Glutamatergic neuron (in vitro differentiated cells): ENCODE measurements around the gene EXOC4. TPM values are rescaled to one million over a fixed set of nuclear protein-coding genes. Genes with fewer than 3 reads are reported as not detected.
A peak's percentile ranks its signal among the peaks of the same experiment; 100 is the strongest.

Experiments
- DNase-seq: peaks from one replicate; pipeline ENCODE4 v3.0.0; 2022
- H3K27ac Mint-ChIP-seq: one replicate; pipeline ENCODE4 v1.8.0; 2020; ENCODE audit warnings: mild to moderate bottlenecking, mixed read lengths, inconsistent platforms; ENCODE audit not compliant: unreplicated experiment
- H3K27me3 Mint-ChIP-seq: one replicate; pipeline ENCODE4 v1.8.0; 2020; ENCODE audit warnings: mild to moderate bottlenecking, moderate library complexity, mixed read lengths, inconsistent platforms; ENCODE audit not compliant: unreplicated experiment
- H3K36me3 Mint-ChIP-seq: one replicate; pipeline ENCODE4 v1.8.0; 2020; ENCODE audit warnings: mild to moderate bottlenecking, mixed read lengths, inconsistent platforms; ENCODE audit not compliant: unreplicated experiment
- H3K4me1 Mint-ChIP-seq: one replicate; pipeline ENCODE4 v1.8.0; 2020; ENCODE audit warnings: mild to moderate bottlenecking, low read depth, mixed read lengths, inconsistent platforms; ENCODE audit not compliant: unreplicated experiment
- H3K4me3 Mint-ChIP-seq: one replicate; pipeline ENCODE4 v1.8.0; 2020; ENCODE audit warnings: mild to moderate bottlenecking, mixed read lengths, inconsistent platforms; ENCODE audit not compliant: unreplicated experiment
- H3K9me3 Mint-ChIP-seq: one replicate; pipeline ENCODE4 v1.8.0; 2020; ENCODE audit warnings: mild to moderate bottlenecking, moderate library complexity, mixed read lengths, inconsistent platforms; ENCODE audit not compliant: unreplicated experiment
- total RNA-seq: library from RNA; stranded (reverse); fragmentation: NEBNext Ultra II Directional; extraction: Animal tissue kit (Norgen Biotek cat#: 25700); gene quantifications from one replicate; pipeline ENCODE4 v1.2.1, GENCODE V29; 2021; ENCODE audit not compliant: unreplicated experiment
- TF ChIP-seq, protein P1 (sequence below): fragments of 200-600 bp; sonication (generic); IDR thresholded peaks from one replicate; pipeline ENCODE4 v1.5.0; 2021; ENCODE audit not compliant: partially characterized antibody, unreplicated experiment

The EXOC4 gene
- total RNA-seq, 1 donor from 2014 or later: 73.8 TPM

DNA sequence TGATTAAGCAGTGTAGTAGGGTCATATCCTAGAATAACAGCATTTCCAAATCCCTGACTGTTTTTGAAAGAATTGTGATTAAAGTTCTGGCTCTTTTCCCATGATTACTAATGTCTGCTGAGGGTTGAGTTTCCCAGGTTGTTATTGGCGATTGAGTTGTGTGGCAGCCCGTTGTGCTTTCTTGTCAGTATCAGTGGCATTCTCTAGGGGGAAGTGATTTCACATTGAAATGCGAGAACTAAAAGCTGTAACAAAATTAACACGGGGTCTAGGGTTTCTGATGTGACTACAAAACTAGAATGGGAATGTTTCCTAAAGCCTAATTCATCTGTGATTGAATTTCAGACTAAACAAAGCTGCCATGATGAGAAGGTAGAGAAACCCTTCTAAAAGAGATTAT is 349.4 kb downstream of the EXOC4 start:
- H3K27me3 Mint-ChIP-seq: no peaks in the 10 kb centered on the region
- TF ChIP-seq, protein P1, sequence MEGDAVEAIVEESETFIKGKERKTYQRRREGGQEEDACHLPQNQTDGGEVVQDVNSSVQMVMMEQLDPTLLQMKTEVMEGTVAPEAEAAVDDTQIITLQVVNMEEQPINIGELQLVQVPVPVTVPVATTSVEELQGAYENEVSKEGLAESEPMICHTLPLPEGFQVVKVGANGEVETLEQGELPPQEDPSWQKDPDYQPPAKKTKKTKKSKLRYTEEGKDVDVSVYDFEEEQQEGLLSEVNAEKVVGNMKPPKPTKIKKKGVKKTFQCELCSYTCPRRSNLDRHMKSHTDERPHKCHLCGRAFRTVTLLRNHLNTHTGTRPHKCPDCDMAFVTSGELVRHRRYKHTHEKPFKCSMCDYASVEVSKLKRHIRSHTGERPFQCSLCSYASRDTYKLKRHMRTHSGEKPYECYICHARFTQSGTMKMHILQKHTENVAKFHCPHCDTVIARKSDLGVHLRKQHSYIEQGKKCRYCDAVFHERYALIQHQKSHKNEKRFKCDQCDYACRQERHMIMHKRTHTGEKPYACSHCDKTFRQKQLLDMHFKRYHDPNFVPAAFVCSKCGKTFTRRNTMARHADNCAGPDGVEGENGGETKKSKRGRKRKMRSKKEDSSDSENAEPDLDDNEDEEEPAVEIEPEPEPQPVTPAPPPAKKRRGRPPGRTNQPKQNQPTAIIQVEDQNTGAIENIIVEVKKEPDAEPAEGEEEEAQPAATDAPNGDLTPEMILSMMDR: no peak
- H3K4me1 Mint-ChIP-seq: peaks cover 23% of the 10 kb centered on the region
- DNase-seq: no peak
- H3K36me3 Mint-ChIP-seq: no peaks in the 10 kb centered on the region
- H3K27ac Mint-ChIP-seq: peak overlapping the region; percentile 39
- H3K4me3 Mint-ChIP-seq: no peak overlapping the region
- H3K9me3 Mint-ChIP-seq: no peaks in the 10 kb centered on the region

DNA sequence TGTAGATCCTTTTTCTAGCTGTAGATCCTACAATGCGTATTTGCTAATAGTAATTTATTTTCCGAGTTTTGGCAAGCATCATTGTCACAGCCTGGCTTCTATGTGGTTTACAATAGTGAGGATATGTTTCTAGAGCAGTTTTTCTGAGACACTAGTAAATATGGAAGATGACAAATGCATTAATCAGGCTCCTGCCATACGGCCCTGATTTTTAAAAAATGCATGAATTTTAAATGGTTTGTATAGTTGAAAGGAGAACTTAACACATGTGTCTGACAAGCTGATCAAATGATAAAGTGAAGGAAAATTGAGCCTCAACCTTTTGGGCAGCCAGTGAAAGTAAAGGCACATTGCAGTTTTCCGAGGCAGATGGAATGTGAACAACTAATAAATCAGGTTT is 354.1 kb downstream of the EXOC4 start:
- no peak for DNase-seq
- Mint-ChIP-seq H3K4me1 (peaks cover 13% of the 10 kb centered on the region), H3K9me3 (peaks cover 2% of the 10 kb centered on the region), H3K4me3 (no peak overlapping the region), H3K36me3 (no peaks in the 10 kb centered on the region), H3K27ac (no peak overlapping the region), H3K27me3 (peaks cover 4% of the 10 kb centered on the region)
- TF ChIP-seq, protein P1: no peak

DNA sequence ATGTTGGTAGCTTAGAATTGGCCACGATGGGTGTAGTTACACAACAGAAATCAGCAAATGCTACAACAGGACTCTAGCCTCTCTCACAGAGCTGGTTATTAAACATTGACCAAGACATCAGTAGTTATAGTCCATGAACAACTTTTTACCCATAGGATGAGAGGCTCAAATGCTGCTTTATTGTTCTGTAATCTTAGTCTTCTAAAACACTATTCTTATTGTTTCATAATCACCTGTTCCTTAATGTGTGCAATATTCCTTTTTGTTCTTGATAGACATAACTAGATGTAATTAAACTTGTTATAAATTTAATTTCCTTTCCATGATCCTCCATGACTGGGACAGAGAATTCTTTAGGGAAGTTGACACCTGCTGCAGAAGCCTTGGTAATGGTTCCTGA is 356.9 kb downstream of the EXOC4 start:
- peaks cover 4% of the 10 kb centered on the region for H3K27me3 Mint-ChIP-seq
- TF ChIP-seq, protein P1: no peak
- peaks cover 2% of the 10 kb centered on the region for H3K4me1 Mint-ChIP-seq
- no peak overlapping the region for H3K27ac Mint-ChIP-seq
- no peak for DNase-seq
- H3K9me3 Mint-ChIP-seq: peaks cover 3% of the 10 kb centered on the region
- H3K36me3 Mint-ChIP-seq: no peaks in the 10 kb centered on the region
- H3K4me3 Mint-ChIP-seq: no peak overlapping the region

DNA sequence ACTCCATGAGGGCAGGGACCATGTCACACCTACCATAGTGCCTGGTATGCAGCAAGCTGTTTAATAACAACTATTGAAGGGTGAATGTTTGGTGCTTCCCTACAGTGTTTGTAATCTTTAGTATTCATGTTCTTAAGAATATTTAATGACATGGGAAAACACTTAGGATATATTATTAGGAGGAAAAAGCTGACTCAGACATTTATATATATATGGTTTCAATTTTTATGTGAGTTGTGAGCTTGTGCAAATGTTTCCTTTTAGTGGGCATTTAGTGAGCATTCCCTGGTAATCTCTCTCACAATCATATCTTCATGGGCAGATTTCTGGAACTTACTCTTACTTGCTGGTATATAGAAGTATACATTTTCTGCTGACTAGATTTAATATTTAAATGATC is 359.1 kb downstream of the EXOC4 start:
- TF ChIP-seq, protein P1: no peak
- Mint-ChIP-seq H3K27me3 (peaks cover 4% of the 10 kb centered on the region), H3K36me3 (no peaks in the 10 kb centered on the region), H3K9me3 (peaks cover 3% of the 10 kb centered on the region), H3K4me1 (no peaks in the 10 kb centered on the region), H3K27ac (no peak overlapping the region), H3K4me3 (no peak overlapping the region)
- no peak for DNase-seq

DNA sequence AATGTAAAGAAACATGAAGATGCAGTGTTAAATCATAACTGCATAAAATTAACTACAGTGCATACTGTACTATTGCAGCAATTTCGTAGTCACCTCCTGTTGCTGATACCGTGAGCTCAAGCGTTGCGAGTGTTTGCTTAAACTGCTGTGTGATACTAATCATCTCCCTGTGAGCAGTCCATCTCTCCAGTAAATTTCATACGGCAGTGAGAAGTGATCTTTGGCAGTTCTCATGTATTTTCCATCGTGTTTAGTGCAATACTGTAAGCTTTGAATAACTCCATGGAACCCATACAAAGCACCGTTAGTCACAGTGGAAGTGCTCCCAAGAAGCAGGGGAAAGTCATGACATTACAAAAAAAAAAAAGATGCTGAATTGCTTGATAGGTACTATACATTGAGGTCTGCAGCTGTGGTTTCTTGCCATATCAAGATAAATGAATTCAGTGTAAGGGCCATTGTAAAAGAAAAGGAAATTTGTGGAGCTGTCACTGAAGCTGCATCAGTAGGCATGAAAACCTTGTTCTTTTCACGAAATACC is 360.4 kb downstream of the EXOC4 start:
- Mint-ChIP-seq H3K36me3 (no peaks in the 10 kb centered on the region), H3K4me1 (no peaks in the 10 kb centered on the region), H3K9me3 (peaks cover 3% of the 10 kb centered on the region), H3K27ac (no peak overlapping the region), H3K27me3 (peaks cover 4% of the 10 kb centered on the region), H3K4me3 (no peak overlapping the region)
- TF ChIP-seq, protein P1: no peak
- no peak for DNase-seq
